ENCODE measurements around the gene COA1.
"Not testable (repeated sequence)": the region's sequence is repeated elsewhere in the genome, so short reads cannot be mapped to it uniquely, and the experiment has no call there.

The COA1 gene

GRCh38 chr7:43625453-43625852 is 103.9 kb downstream of the COA1 start:
- DNase-seq: peak; percentile 43

DNA sequence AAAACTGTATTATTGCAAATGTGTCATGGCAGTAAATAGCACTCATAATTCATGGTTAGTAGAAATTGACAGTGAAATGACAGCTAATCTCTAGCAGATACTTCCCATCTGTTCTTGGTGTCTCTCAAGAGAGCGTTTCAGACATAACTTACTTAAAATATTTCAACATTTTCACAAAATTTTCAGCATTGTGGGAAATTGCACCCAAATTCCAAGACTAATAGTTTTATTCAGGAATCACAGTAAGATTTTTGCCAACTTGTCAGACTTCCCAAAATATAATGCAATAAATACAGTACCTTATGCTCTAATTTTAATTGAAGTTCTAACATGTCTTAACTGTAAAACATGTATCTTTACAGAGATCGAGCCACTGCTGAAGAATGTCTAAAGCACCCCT is 105.2 kb downstream of the COA1 start:
- DNase-seq: no peak

GRCh38 chr7:43621729-43622448 is 107.4 kb downstream of the COA1 start:
- no peak for DNase-seq

DNA sequence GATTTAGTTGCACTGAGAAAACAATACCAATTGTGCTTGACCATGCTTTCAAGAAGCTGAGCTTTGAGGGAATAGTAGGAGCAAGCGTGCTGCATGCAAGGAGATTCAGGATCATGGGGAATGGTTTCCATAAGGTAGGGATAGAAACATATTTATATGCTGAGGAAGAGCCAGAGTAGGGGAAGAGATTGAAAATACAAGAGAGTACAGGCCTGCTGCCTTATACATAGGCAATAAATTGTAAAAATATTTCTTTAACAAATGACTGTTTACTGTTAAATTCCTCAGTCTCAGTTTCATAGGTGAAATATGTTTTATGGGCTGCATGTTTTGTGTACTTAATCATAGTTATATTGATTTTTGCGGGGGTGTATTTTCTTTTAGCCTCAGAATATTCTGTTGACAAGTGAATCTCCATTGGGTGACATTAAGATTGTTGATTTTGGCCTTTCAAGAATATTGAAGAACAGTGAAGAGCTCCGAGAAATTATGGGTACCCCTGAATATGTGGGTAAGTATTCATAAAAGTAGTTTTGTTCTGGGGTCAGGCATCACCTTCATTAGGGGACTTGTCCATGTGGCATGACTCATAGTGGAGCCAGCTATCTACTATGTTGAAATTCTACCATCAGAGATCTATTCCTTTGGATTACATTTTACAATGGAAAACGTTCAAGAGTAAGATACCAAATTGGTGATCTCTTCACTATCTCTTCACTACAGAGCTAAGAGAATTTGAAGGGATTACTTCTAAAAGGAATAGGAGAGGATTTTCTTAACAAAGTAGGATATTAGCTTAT is 109.9 kb downstream of the COA1 start:
- DNase-seq: no peak

GRCh38 chr7:43618073-43618472 is 111.2 kb downstream of the COA1 start:
- DNase-seq: no peak

DNA sequence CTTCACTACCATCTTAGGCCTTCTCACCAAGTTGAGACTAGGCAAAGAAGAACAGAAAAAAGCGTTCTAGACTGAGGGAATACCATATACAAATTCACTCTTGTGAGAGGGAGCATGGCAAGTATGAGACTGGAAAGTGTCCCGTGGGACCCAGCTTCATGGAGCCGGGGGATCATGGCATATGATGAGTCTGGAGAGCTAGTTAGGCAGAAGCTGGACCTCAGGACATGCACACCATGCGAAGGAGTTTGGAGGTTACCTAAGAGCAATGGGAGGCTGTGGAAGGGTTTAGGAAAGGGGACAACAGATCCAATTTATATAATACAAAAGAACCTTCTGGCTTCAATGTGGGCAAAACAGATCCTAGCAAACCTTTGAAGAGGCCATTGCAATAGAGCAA is 112.3 kb downstream of the COA1 start:
- DNase-seq: no peak

- DNase-seq: no peak
Observed at GRCh38 chr7:43615558-43616145, 113.7 kb downstream of the COA1 start.

GRCh38 chr7:43612599-43613589 is 116.4 kb downstream of the COA1 start:
- DNase-seq: peak; percentile 30

DNA sequence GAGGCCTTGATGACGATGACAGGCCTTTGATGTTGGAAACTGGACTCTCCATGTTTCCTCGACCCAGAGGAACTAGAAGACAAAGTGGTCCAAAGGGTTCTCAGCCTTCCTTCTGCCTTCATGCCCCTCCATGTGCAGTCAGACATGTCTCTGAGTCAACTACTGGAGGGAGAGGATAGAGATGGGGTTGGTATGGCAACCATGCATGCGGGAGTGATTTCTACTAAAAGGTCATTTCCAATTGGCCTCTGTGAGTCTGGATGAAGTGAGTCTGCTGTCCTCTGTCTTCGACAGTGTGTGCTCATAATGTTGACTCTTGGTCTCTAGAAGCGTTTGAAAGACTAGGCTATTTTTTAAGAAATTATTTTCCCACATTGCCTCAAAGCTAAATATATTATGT is 117.2 kb downstream of the COA1 start:
- no peak for DNase-seq

- no peak for DNase-seq
Observed at GRCh38 chr7:43609097-43609496, 120.2 kb downstream of the COA1 start.

DNA sequence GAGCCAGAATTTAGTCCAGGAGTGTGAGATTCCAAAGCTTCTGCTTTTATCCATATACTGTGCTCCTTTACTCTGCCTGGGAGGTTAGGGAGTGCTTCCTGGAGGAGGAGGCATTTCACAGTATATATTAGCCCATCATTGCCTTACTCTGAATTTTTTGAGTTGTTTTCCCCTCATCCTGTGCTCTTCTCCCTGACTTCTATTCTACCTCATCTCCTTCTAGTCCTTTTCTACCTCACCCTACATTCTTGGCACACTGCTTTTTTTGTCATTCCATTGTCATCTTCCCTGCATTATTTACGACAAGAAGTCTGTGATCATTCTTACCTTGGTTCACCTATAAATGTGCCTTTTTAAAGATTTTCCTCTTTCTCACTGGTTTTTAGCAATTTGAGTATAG is 125.1 kb downstream of the COA1 start:
- no peak for DNase-seq

DNA sequence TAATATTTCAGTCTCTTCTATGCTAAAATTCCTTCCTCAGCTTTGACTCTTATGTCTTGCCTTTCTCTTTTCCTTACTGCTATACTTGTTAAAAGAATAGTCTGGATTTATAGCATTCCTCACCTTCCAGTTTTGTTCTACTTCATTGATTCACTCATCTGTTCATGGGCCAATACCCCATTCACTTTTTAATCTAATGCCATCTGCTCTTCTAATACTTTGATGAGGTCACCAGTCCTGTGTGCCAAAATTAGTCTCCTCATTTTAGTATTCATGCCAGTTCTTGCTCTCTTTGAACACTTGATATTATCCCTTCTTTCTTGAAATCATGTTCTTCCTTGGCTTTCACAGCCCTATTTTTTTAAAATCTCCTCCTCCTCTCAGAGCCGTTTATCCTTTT is 127.1 kb downstream of the COA1 start:
- no peak for DNase-seq

DNA sequence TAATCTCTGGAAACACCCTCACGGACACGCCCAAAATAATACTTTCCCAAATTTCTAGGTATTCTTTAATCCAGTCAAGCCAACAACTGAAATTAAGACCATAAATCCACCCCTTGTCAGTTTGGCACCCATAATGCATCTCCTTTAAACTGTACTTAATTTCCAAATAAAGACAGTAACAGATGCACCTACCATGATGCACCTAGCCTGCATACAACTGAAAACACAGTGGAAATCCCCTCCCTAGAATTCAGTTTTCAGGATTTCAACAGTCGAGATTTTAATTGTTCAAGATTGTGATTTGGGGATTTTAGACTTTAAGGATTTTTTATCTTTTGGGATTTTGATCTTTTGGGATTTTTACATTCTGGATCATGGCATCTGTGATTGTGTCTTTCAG is 129.3 kb downstream of the COA1 start:
- no peak for DNase-seq

DNA sequence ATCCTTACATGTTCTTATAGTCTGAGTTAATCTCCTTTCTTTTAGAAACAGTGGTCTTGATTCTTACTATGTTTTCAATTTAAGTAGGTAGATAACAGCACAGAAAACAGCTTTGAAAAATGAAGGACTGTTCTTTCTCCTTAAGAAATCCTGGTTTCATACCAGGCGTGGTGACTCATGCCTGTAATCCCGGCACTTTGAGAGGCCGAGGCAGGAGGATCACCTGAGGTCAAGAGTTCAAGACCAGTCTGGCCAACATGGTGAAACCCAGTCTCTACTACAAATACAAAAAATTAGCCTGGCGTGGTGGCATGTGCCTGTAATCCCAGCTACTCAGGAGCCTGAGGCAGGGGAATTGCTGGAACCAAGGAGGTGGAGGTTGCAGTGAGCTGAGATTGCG is 132.9 kb downstream of the COA1 start:
- not testable (repeated sequence) for DNase-seq

DNA sequence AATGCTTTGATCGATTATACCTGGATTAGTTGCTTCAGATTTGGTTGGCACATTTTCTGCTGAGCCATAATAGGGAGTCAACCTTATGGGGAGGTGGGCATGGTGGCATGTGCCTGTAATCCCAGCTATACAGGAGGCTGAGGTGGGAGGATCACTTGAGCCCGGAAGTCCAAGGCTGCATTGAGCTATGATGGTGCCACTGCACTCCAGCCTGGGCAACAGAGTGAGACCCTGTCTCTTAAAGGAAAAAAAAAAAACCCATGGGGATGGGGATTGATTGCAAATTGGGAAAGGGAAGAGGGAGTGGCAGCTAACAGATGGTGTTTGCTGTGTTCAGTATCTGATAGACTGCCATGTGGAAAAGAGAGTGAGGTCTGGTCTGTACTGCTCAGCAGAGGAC is 135.3 kb downstream of the COA1 start:
- no peak for DNase-seq

- DNase-seq: no peak
Observed at GRCh38 chr7:43593010-43593409, 136.3 kb downstream of the COA1 start.

DNA sequence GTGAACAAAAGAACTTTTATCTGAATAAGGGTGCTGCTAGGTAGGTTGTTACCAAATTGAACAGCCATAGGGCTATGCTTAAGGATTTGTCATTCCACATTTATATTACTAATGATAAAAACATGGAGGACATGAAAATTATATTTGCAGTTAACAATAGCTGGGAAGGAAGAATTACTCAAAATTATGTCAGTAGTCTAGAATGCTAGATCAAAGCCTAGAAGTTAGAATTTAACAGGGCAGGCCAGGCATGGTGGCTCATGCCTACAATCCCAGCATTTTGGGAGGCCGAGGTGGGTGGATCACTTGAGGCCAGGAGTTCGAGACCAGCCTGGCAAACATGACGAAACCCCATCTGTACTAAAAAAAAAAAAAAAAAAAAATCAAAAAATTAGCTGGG is 137.0 kb downstream of the COA1 start:
- no peak for DNase-seq

DNA sequence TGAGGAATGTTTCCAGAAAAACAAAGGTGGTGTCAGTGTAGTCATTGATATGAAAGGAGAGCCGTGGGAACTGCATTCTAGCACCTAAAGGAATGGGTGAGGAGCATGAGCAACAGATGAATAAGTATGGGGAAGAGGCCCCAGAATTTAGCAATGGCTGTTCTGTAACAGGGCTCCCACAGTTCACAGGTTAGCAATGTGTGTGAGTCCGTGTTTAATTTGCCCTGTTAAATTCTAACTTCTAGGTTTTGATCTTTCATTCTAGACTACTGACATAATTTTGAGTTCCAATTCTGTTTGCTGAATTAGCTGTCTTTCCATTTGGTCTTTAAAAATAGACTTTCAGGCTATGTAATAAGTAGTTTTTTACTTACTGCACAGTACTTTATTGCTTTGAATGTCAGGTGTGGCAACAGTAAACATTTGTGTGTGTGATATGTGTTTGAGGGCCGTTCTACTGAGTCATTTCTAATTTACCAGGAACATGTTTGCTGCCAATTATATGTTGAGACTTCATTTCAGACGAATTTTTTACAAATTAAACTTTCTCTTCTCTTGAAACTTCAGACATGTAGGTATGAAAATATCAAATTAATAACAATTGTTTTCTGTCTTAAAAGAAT is 137.7 kb downstream of the COA1 start:
- no peak for DNase-seq

DNA sequence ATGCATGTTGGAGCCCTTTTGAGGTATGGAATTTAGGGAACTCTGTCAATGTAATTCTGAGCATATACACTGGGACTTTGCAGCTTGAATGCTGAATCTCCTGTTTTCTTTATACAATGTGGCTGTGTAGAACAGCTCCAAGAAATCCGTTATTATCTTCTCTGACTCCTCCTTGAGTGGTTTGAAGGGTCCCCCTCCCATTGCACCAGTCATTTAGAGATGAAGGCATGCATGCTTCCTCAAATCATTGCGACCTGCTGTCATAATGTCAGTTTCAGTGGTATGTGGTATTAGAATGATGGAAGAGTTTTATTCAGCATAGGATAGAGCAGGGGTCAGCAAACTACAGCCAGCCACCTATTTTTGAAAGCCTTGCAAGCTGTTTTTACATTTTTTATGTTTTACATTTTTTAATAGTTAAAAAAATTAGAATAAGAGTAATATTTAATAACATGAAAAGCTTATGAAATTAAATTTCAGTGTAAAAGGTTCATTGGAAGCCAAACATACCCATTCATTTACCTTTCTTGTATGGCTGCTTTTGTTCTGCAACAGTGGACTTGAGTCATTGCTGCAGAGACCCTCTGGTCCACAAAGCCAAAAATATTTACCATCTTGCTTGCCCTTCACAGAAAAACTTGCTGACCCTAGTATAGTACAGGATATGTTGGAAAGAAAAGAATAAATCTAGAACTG is 138.3 kb downstream of the COA1 start:
- DNase-seq: peak; percentile 63

- DNase-seq: no peak
Observed at GRCh38 chr7:43589728-43590127, 139.6 kb downstream of the COA1 start.

Measured in stimulated activated CD4-positive, alpha-beta T cell treated with anti-CD3 and anti-CD28 coated beads, Interleukin-15, amount 100 ng/mL, for 24 hours (primary cell).